Measurements from ENCODE around the gene TSPO. TPM values are rescaled to one million over a fixed set of nuclear protein-coding genes. Genes with fewer than 3 reads are reported as not detected.

TSPO gene
- total and polyA plus RNA-seq, 2 of the 8 experiments (the other 6 are each of a cell fraction or from before 2014, with no cell fraction given), result 19.9 to 51.5 TPM

- TF ChIP-seq RFX5 (IDR thresholded peaks at IDR 0.05; ENCODE audit: borderline replicate concordance, low read depth, low read length) (no peak), SUZ12 (IDR thresholded peaks at IDR 0.05; ENCODE audit: low read length) (no peak), TEAD4 (IDR thresholded peaks at IDR 0.05; ENCODE audit: low read depth, low read length) (no peak), SP2 (IDR thresholded peaks at IDR 0.05; ENCODE audit: low read length) (no peak), SP4 (IDR thresholded peaks at IDR 0.05; ENCODE audit: low read length) (no peak)
These were observed 58.6 kb downstream of the TSPO start (continued) for GRCh38 chr22:43209971-43210370.

Measured in H1 (cell line).